Neutrophil (primary cell): ENCODE results near the gene NSFL1C.
A peak's percentile ranks its signal among the peaks of the same experiment; 100 is the strongest.

ENCODE experiments used
- H3K27ac ChIP-seq: fragments of 200-600 bp; sonication (generic); 2 replicates; pipeline ENCODE4 v1.5.1; 2016; ENCODE audit warnings: mild to moderate bottlenecking, moderate library complexity
- H3K27me3 ChIP-seq: fragments of 200-600 bp; sonication (generic); 2 replicates; pipeline ENCODE4 v1.6.0; 2016; ENCODE audit warnings: mild to moderate bottlenecking
- H3K36me3 ChIP-seq: fragments of 200-600 bp; sonication (generic); 2 replicates; pipeline ENCODE4 v1.5.1; 2017
- H3K4me1 ChIP-seq, 2 experiments: fragments of 200-600 bp in 1 of 2; sonication (generic) in 1 of 2; 1 replicate in 1 of 2; 2 replicates in 1 of 2; pipeline versions ENCODE4 v1.5.1 to v1.6.1; 2013 to 2016; ENCODE audit warnings: low read depth in 1 of 2, low read length in 1 of 2, mild to moderate bottlenecking in 1 of 2, moderate library complexity in 1 of 2; ENCODE audit not compliant: control insufficient read depth in 1 of 2, insufficient read depth in 1 of 2
- H3K4me3 ChIP-seq, 2 experiments: fragments of 200-600 bp in 1 of 2; sonication (generic) in 1 of 2; 1 replicate in 1 of 2; 2 replicates in 1 of 2; pipeline ENCODE4 v1.5.1; 2013 to 2016; ENCODE audit warnings: low read depth in 1 of 2, low read length in 1 of 2, mild to moderate bottlenecking in 1 of 2, moderate library complexity in 1 of 2
- H3K9me3 ChIP-seq: fragments of 200-600 bp; sonication (generic); 2 replicates; pipeline ENCODE4 v1.5.1; 2016
- CTCF ChIP-seq: fragments of 200-600 bp; sonication (generic); IDR thresholded peaks from 2 replicates; pipeline ENCODE4 v1.5.1; 2016; ENCODE audit warnings: antibody characterized with exemption

NSFL1C gene

GRCh38 chr20:1436263-1436662 lies 30.4 kb downstream of the NSFL1C start:
- Histone ChIP-seq H3K4me1 (peaks cover 41 to 51% of the 10 kb centered on the region in 2 experiments), H3K27ac (peak overlapping the region; percentile 35), H3K27me3 (no peaks in the 10 kb centered on the region), H3K9me3 (no peaks in the 10 kb centered on the region), H3K36me3 (peaks cover 29% of the 10 kb centered on the region), H3K4me3 (no peak overlapping the region)
- TF ChIP-seq CTCF = no peak

- no peaks in the 10 kb centered on the region for H3K27me3 ChIP-seq
- TF ChIP-seq CTCF = no peak
- peak overlapping the region in 1 of 2 experiments; percentile 52 for H3K4me3 ChIP-seq
- H3K27ac ChIP-seq = peak overlapping the region; percentile 88
- no peaks in the 10 kb centered on the region for H3K9me3 ChIP-seq
- H3K36me3 ChIP-seq = peaks cover 19% of the 10 kb centered on the region
- H3K4me1 ChIP-seq = peaks cover 41 to 51% of the 10 kb centered on the region in 2 experiments
Observed at GRCh38 chr20:1435337-1435699, 31.3 kb downstream of the NSFL1C start.

GRCh38 chr20:1434571-1435336 lies 31.9 kb downstream of the NSFL1C start:
- Histone ChIP-seq H3K4me3 (peak overlapping the region; percentile 30 to 52), H3K27ac (peak overlapping the region; percentile 88), H3K4me1 (peaks cover 41 to 51% of the 10 kb centered on the region in 2 experiments), H3K36me3 (peaks cover 14% of the 10 kb centered on the region), H3K9me3 (no peaks in the 10 kb centered on the region), H3K27me3 (no peaks in the 10 kb centered on the region)
- peak; percentile 36 for TF ChIP-seq CTCF

- Histone ChIP-seq H3K9me3 (no peaks in the 10 kb centered on the region), H3K27ac (no peak overlapping the region), H3K4me3 (no peak overlapping the region), H3K27me3 (no peaks in the 10 kb centered on the region), H3K4me1 (peaks cover 28 to 39% of the 10 kb centered on the region in 2 experiments), H3K36me3 (no peaks in the 10 kb centered on the region)
- TF ChIP-seq CTCF = no peak
Observed at GRCh38 chr20:1431158-1431557, 35.5 kb downstream of the NSFL1C start.

GRCh38 chr20:1430004-1430451 lies 36.6 kb downstream of the NSFL1C start:
- no peaks in the 10 kb centered on the region for H3K27me3 ChIP-seq
- no peak overlapping the region for H3K27ac ChIP-seq
- H3K4me3 ChIP-seq = no peak overlapping the region
- no peak for TF ChIP-seq CTCF
- peaks cover 16 to 27% of the 10 kb centered on the region in 2 experiments for H3K4me1 ChIP-seq
- no peaks in the 10 kb centered on the region for H3K9me3 ChIP-seq
- no peaks in the 10 kb centered on the region for H3K36me3 ChIP-seq
